GM12873 (cell line): ENCODE results near the gene GPR3.

Source experiments
- CTCF ChIP-seq: IDR thresholded peaks from 2 replicates; pipeline ENCODE4 v1.5.1; 2012; ENCODE audit warnings: low read depth, mild to moderate bottlenecking, moderate library complexity, low read length, control low read depth; ENCODE audit not compliant: insufficient read depth; ENCODE audit errors: missing control alignments

Gene GPR3

GRCh38 chr1:27410709-27411108, 18.3 kb downstream of the GPR3 start:
- TF ChIP-seq CTCF = no peak

DNA sequence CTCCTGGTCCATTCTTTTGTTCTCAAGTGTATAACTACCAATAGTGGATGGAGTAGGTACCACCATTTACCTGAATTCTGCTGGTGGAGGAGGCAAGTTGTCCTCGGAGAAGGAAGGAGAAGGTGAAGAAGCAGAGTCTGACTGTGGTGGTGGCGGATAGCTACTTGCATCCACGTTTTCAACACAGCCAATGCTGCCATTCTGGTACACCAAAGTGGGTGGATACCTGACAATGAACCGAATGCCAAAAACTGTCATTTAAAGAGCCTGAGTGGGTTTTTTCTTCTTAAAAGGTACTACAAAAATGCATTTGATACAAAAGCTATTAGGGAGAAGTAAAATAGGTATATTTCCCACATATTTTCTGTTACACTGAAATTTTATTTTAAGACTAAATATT, 20.1 kb downstream of the GPR3 start:
- TF ChIP-seq CTCF = no peak

DNA sequence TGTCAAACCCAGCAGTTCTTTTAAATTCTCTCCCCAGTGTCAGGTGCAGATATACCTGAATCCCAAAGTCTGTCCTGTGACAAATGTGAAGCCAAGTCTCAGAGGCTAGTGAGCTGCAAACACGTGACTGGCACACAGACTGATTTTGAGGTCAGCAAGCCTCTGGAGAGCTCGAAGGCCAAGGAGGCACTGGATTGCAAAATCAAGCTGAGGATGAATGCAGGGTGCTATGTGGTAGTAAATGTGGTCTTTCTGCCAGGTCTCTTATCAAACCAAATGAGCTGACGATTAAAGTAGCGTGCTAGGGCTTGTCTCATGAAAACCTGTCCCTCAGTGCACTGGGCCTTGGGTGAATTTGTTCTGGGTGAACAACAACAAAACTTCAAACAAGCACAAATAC, 20.6 kb downstream of the GPR3 start:
- no peak for TF ChIP-seq CTCF

GRCh38 chr1:27414091-27414490, 21.7 kb downstream of the GPR3 start:
- no peak for TF ChIP-seq CTCF

DNA sequence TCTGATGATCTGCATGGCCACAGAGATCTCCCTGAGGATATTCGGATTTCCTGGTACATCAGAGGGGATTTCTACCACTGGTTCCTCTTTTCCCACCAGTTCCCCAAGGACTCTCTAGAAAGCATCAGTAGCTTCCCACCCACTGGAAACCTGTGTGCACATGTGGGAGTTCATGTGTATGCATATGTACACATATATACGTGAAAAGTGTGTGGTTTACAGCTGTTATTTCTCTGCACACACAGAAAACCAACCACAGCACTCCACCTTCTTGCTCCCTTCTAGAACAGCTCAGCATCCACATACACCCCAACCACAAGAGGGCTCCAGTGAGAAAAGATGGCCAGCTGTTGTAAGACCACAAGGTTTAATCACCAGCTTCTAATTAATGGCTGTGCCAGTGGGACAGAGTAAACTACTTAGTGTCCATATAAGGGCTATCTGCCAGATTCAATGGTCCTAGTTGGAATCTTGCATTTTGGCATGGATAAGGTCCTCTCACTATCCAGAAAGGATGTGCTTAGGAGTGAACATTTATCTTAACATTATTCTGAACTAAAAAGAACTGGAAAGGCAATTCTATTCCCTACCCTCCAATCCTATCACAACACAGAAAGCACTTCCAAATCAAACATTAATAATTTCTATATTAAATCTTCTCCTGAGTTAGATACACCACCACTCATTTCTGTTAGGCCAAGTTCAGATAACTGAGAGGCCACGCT, 24.1 kb downstream of the GPR3 start:
- TF ChIP-seq CTCF = peak; percentile 85

- no peak for TF ChIP-seq CTCF
These were observed 25.3 kb downstream of the GPR3 start for GRCh38 chr1:27417713-27418112.

DNA sequence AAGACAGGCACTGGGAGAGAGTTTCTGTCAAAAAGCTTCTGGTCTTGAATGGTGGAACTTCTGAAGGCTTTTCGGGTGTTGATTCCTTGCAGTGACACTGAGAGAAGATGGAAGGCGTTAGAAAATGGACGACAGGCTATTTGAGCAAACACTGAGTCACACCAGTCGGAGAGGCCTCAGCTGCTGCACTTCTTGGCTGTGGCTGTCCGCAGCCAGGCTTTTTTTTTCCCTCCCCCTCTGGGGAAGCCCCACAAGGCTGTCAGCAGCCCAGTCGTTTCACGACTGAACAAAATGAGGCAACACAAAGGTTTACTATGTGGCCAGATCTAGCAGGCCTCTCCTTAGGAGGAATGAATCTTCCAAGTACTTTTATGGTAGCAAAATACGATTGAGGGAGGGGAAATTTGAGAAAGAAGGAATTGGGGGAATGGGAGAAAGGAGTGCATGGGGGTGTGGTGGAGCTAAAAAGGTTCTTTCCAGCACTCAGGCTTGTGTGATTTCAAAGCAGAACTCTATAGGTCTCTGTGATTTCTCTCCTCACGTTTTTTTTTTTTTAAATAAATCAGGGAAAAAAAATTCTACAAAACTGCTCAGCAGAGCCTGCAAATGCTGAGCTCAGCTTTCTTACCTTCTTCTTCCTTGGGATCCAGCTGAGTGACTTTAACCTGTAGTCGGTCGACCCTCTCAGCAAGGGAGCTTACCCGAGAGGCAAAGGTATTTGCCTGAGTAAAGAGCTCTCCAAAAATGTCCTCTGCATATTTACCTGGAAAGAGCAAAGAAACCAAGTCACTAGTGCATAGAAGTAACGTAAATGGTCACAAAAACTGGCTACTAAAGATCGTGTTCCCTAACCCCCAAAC, 26.1 kb downstream of the GPR3 start:
- TF ChIP-seq CTCF = no peak
